Panc1 (cell line): Measurements from ENCODE around the gene HNF1B. TPM values are rescaled to one million over a fixed set of nuclear protein-coding genes. Genes with fewer than 3 reads are reported as not detected.

ENCODE experiments used
- ATAC-seq: fragments of 200-7000 bp; cut with Tn5 transposase; 2 replicates; pipeline ENCODE4 v1.9.1; 2020; ENCODE audit warnings: mild to moderate bottlenecking, moderate library complexity
- BruUV-seq: library from RNA; stranded (reverse); fragments of 400-500 nt; replicated peaks from 2 replicates; lab custom pipeline; 2021; lab: Mats Ljungman, UMichigan
- CTCF ChIA-PET: fragments of 300-600 bp; sonication (Branson Sonifier 250); formaldehyde crosslinking; loops from one replicate; lab custom pipeline; 2022; ENCODE audit warnings: antibody characterized with exemption; lab: Charles Lee
- POLR2A ChIA-PET: fragments of 300-600 bp; sonication (Branson Sonifier 250); formaldehyde crosslinking; loops from one replicate; lab custom pipeline; 2022; ENCODE audit warnings: antibody characterized with exemption; lab: Charles Lee
- DNase-seq: peaks from one replicate; pipeline ENCODE4 v3.0.0-alpha.2; 2010; ENCODE audit warnings: low read depth, low spot score
- H3K27ac ChIP-seq: 2 replicates; pipeline ENCODE4 v1.5.1; 2011; ENCODE audit warnings: mild to moderate bottlenecking, low read length, inconsistent platforms
- H3K27me3 ChIP-seq: fragments of 200-500 bp; sonication (Bioruptor generic); 2 replicates; pipeline ENCODE4 v1.6.0; 2014; ENCODE audit warnings: low read length, inconsistent platforms; ENCODE audit not compliant: control insufficient read depth, insufficient read depth
- H3K36me3 ChIP-seq: fragments of 200-500 bp; sonication (Bioruptor generic); 2 replicates; pipeline ENCODE4 v1.5.1; 2014; ENCODE audit warnings: inconsistent platforms, mild to moderate bottlenecking, low read length, moderate library complexity; ENCODE audit not compliant: control insufficient read depth, insufficient read depth
- H3K4me1 ChIP-seq: 2 replicates; pipeline ENCODE4 v1.5.1; 2011; ENCODE audit warnings: inconsistent platforms, mild to moderate bottlenecking, low read length, moderate library complexity; ENCODE audit not compliant: control insufficient read depth, insufficient read depth
- H3K4me3 ChIP-seq, 2 experiments: 2 replicates each; pipeline ENCODE4 v1.5.1; 2011 to 2012; ENCODE audit warnings: low read depth in 2 of 2, low read length in 2 of 2, mild to moderate bottlenecking in 2 of 2, inconsistent platforms in 1 of 2, moderate library complexity in 1 of 2
- H3K9me3 ChIP-seq: fragments of 200-500 bp; sonication (Bioruptor generic); 2 replicates; pipeline ENCODE4 v1.5.1; 2014; ENCODE audit warnings: low read depth, mild to moderate bottlenecking, inconsistent platforms, low read length, moderate library complexity; ENCODE audit not compliant: control insufficient read depth, insufficient read depth
- CTCF ChIP-seq: fragments of 450-650 bp; IDR thresholded peaks from 2 replicates; pipeline ENCODE4 v1.5.1; 2017; ENCODE audit warnings: mild to moderate bottlenecking
- POLR2AphosphoS5 ChIP-seq: IDR thresholded peaks from 2 replicates; pipeline ENCODE4 v1.6.1; 2012; ENCODE audit warnings: mild to moderate bottlenecking, low read depth, low read length, moderate library complexity
- REST ChIP-seq, 2 experiments: IDR thresholded peaks; 2 replicates each; pipeline ENCODE4 v1.6.1; 2011 to 2012; ENCODE audit warnings: low read depth in 2 of 2, control low read depth in 1 of 2, low read length in 1 of 2, mild to moderate bottlenecking in 1 of 2, moderate library complexity in 1 of 2; ENCODE audit not compliant: insufficient read depth in 1 of 2
- SIN3A ChIP-seq: IDR thresholded peaks from 2 replicates; pipeline ENCODE4 v1.6.1; 2012; ENCODE audit warnings: low read depth, mild to moderate bottlenecking, low read length, moderate library complexity, borderline replicate concordance; ENCODE audit not compliant: insufficient read depth
- TCF7L2 ChIP-seq: IDR thresholded peaks from 2 replicates; pipeline ENCODE4 v1.6.1; 2011; ENCODE audit warnings: mild to moderate bottlenecking, low read depth, low read length, inconsistent platforms
- in situ Hi-C: cut with HindIII; loops from 2 replicates; pipeline ENCODE4 v1.10.0; 2016; ENCODE audit warnings: low sequenced_read_pairs, low pct_unique_long_range_greater_than_20kb
- intact Hi-C: fragments of 100-400 bp; cut with micrococcal nuclease; formaldehyde crosslinking; loops from one replicate; pipeline ENCODE4 v1.10.0; 2022; ENCODE audit not compliant: unreplicated experiment
- total RNA-seq: library from RNA; stranded (reverse); gene quantifications from one replicate; pipeline ENCODE4 v1.2.1, GENCODE V29; 2021; ENCODE audit not compliant: unreplicated experiment

The HNF1B gene
- total RNA-seq, 1 experiment from 2014 or later = not detected

GRCh38 chr17:37768438-37768837 is 23.6 kb upstream of the HNF1B start:
- ATAC-seq (no peak), DNase-seq (no peak)
- ChIA-PET POLR2A (no interaction called here), CTCF (no interaction called here)
- Histone ChIP-seq H3K27ac (no peak overlapping the region), H3K36me3 (no peaks in the 10 kb centered on the region), H3K27me3 (peaks cover 2% of the 10 kb centered on the region; the same call in 1 of the 2 replicates), H3K4me1 (no peaks in the 10 kb centered on the region), H3K9me3 (no peaks in the 10 kb centered on the region), H3K4me3 (no peak overlapping the region)
- intact Hi-C loops = no loop called here
- BruUV-seq = no TSS peak
- in situ Hi-C loops = no loop called here
- no peak for TF ChIP-seq REST (IDR thresholded peaks at IDR 0.05; ENCODE audit: insufficient read depth in 1 of 2, low read depth in 2 of 2, low read length in 1 of 2)
- TF ChIP-seq POLR2AphosphoS5 = no peak
- TF ChIP-seq TCF7L2 = no peak
- no peak for TF ChIP-seq SIN3A
- no peak for TF ChIP-seq CTCF

- Histone ChIP-seq H3K9me3 (no peaks in the 10 kb centered on the region), H3K36me3 (no peaks in the 10 kb centered on the region), H3K27ac (no peak overlapping the region), H3K4me1 (no peaks in the 10 kb centered on the region), H3K27me3 (peaks cover 2% of the 10 kb centered on the region; the same call in 1 of the 2 replicates), H3K4me3 (no peak overlapping the region)
- in situ Hi-C loops (no loop called here), intact Hi-C loops (no loop called here)
- ChIA-PET POLR2A (no interaction called here), CTCF (interaction anchor here (0.6 kb wide), 1 partner anchor 14 kb away, joined by 7 read pairs; no protein-coding TSS in a partner anchor)
- ATAC-seq (no peak), DNase-seq (no peak)
- BruUV-seq = no TSS peak
- TF ChIP-seq TCF7L2 (no peak), CTCF (no peak), SIN3A (no peak), POLR2AphosphoS5 (no peak), REST (IDR thresholded peaks at IDR 0.05; ENCODE audit: insufficient read depth in 1 of 2, low read depth in 2 of 2, low read length in 1 of 2) (no peak)
Measured at GRCh38 chr17:37766971-37767370, 22.1 kb upstream of the HNF1B start.
